ENCODE measurements around the gene ADAM17.

GRCh38 chr2:9498210-9498609, 57.4 kb downstream of the ADAM17 start:
- TF ChIP-seq SIN3A (conservative IDR thresholded peaks at IDR 0.05 in 1 of 2, IDR thresholded peaks at IDR 0.05 in 1 of 2; ENCODE audit: low read depth in 1 of 2, low read length in 2 of 2) (no peak), POLR2A (IDR thresholded peaks at IDR 0.05; ENCODE audit: control extremely low read depth in 1 of 2, low read depth in 2 of 2, low read length in 2 of 2) (no peak)

Measured in H1 (cell line).